Colon (tissue), 2 donors: ENCODE data around the gene PNMA8A.

Experiments used
- FAIRE-seq: peaks from 2 replicates; lab custom pipeline; 2012; peaks lifted over from hg19 to GRCh38; lab: Jason Lieb, UNC
- donor health status: control.
- donor health status: control.

PNMA8A gene

GRCh38 chr19:46428239-46429135 lies 42.9 kb downstream of the PNMA8A start, which contains the start of gene PNMA8C:
PNMA8C (minus strand) TSS chr19:46428936; CDS start chr19:46428359, 577 bp downstream.
- no peak for FAIRE-seq

GRCh38 chr19:46427518-46428045 lies 43.8 kb downstream of the PNMA8A start:
- no peak for FAIRE-seq

GRCh38 chr19:46426506-46427162 lies 44.7 kb downstream of the PNMA8A start:
- no peak for FAIRE-seq

GRCh38 chr19:46426035-46426505 lies 45.3 kb downstream of the PNMA8A start:
- no peak for FAIRE-seq

- no peak for FAIRE-seq
Measured at GRCh38 chr19:46423188-46423587, 48.2 kb downstream of the PNMA8A start.

GRCh38 chr19:46422344-46422743 lies 49.0 kb downstream of the PNMA8A start:
- FAIRE-seq = no peak

GRCh38 chr19:46420056-46420455 lies 51.3 kb downstream of the PNMA8A start:
- no peak for FAIRE-seq
